Measurements from ENCODE around the gene MBP.

The MBP gene

DNA sequence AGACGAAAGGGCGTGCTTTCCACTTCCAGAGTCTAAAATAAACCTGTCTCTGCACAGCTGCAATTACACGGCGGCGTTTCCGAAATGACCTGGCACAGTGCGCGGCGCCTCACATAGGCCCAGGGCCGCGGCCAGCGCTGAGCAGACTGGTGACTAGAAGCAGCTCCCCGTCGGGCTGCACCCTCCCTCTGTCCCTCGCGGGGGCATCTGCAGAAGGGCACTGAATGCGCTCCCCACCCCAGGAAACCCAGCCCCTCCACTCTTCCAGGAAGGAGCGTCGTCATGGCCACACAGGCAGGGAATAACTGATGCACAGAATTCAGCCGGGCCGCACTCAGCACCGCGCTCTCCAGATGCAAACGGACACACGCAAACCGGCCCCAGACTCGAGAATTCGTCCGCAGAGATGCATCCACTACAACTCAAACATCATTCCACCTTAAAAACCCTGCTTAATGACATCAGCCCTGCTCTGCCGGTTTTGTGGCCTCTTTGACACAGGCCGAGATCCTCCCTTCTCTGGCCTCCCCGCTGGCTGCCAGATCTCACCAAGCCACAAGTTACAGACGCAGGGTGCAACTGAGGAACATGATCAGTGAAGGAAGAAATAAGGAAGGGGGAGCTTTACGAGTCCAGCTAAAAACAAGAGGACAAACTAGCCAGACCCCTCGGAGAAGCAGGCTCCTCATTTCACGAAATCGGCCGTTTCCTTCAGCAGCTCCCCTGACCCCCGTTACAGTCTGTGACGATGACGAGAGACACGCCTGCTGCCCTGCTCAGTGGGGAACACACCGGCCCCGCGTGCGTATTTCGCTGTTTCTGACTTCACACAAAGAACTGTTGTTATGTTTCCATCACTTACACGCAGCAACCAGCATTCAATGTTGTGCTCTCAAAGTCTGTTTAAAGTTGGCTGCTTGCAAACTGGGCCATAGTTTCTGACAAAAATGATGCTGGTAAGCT, 40.2 kb downstream of the MBP start:
- TF ChIP-seq, protein P1, sequence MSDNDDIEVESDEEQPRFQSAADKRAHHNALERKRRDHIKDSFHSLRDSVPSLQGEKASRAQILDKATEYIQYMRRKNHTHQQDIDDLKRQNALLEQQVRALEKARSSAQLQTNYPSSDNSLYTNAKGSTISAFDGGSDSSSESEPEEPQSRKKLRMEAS (IDR thresholded peaks at IDR 0.05; ENCODE audit: low read depth, low read length) = no peak
- TF ChIP-seq POLR2A (IDR thresholded peaks at IDR 0.05; ENCODE audit: extremely low read depth, insufficient read length) (no peak), MYC (IDR thresholded peaks at IDR 0.05; ENCODE audit: low read depth, low read length) (no peak)
- TF ChIP-seq, protein P2, sequence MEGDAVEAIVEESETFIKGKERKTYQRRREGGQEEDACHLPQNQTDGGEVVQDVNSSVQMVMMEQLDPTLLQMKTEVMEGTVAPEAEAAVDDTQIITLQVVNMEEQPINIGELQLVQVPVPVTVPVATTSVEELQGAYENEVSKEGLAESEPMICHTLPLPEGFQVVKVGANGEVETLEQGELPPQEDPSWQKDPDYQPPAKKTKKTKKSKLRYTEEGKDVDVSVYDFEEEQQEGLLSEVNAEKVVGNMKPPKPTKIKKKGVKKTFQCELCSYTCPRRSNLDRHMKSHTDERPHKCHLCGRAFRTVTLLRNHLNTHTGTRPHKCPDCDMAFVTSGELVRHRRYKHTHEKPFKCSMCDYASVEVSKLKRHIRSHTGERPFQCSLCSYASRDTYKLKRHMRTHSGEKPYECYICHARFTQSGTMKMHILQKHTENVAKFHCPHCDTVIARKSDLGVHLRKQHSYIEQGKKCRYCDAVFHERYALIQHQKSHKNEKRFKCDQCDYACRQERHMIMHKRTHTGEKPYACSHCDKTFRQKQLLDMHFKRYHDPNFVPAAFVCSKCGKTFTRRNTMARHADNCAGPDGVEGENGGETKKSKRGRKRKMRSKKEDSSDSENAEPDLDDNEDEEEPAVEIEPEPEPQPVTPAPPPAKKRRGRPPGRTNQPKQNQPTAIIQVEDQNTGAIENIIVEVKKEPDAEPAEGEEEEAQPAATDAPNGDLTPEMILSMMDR (IDR thresholded peaks at IDR 0.05; ENCODE audit: low read depth, low read length) = no peak
- DNase-seq (ENCODE audit: low read depth) = no peak
- H3K4me3 ChIP-seq (ENCODE audit: low read depth, low read length) = no peak overlapping the region

DNA sequence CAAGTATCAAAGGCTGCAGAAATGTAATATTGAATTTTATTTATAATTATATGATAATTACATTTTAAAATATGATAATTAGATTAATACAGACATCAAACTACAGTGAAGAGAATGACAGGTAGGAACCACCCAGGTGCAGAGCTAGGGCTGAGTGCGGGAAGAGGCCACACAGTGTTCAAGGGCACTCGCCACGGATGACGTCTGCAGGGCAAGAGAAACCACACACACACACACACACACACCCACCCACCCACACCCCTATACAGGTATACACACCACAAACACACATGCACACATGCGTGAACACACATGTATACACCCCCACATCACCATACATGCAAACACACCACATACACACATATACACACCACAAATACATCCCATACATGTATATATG, 41.2 kb downstream of the MBP start:
- no peak for DNase-seq (ENCODE audit: low read depth)
- no peak for TF ChIP-seq MYC (IDR thresholded peaks at IDR 0.05; ENCODE audit: low read depth, low read length)
- TF ChIP-seq, protein P1 (IDR thresholded peaks at IDR 0.05; ENCODE audit: low read depth, low read length) = no peak
- no peak for TF ChIP-seq POLR2A (IDR thresholded peaks at IDR 0.05; ENCODE audit: extremely low read depth, insufficient read length)
- TF ChIP-seq, protein P2 (IDR thresholded peaks at IDR 0.05; ENCODE audit: low read depth, low read length) = no peak
- H3K4me3 ChIP-seq (ENCODE audit: low read depth, low read length) = no peak overlapping the region

DNA sequence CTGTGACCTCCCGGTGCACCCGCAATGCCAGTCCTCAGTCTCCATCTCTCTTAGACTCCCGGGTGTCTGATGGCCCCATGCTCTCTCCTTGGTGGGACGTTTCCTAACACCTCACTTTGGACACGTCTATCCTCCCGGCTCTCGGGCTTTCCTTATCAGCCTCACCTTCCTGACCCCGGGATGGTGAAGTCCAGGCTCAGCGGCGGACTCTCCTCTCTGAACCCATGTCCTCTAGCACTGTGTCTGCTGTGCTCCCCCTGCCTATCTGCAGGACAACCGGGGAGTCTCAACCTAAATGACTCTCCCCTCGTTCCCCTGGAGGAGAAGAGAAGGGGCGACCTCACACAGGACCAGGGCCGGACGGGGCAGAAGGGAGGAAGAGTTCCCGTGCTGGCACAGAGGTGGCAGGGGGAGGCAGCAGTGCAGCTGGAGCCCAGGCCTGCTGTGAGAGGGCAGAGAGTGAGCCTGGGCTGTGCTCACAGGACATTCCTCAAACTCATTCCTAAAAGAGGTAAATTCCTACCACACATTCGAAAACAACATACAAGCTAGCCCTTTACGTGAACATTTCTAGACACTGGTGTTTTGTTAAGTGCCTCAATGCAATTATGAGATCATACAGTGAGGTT, 41.9 kb downstream of the MBP start:
- TF ChIP-seq, protein P2 (IDR thresholded peaks at IDR 0.05; ENCODE audit: low read depth, low read length) = no peak
- TF ChIP-seq, protein P1 (IDR thresholded peaks at IDR 0.05; ENCODE audit: low read depth, low read length) = no peak
- TF ChIP-seq POLR2A (IDR thresholded peaks at IDR 0.05; ENCODE audit: extremely low read depth, insufficient read length) (no peak), MYC (IDR thresholded peaks at IDR 0.05; ENCODE audit: low read depth, low read length) (no peak)
- DNase-seq (ENCODE audit: low read depth) = no peak
- H3K4me3 ChIP-seq (ENCODE audit: low read depth, low read length) = no peak overlapping the region

DNA sequence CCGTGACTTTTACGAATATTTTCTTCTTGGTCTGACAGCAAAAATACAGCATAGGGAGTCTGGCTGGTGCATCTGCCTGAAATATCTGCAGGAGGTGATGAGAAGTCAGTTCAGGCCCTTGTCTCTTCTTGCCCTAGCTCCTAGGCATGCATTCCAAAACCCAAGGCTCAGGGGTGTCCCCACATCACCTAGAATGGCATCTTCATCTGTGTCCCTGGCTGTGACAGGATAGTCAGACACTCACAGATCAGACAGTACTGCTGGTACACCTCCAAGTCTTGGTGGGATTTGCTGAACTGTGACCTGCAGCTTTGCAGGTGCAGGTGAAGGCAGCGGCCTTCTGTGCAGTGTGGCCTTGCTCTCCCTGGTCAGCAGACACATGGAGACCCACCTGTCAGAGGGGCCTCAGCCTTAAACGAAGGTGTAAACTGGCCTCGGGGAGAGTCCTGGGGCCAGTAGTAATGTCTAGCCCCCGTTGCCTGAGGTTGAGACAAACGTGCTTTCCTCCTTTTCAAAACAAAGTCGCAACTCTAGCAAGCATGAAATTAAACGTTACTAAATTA, 42.8 kb downstream of the MBP start:
- DNase-seq (ENCODE audit: low read depth) = no peak
- H3K4me3 ChIP-seq (ENCODE audit: low read depth, low read length) = no peak overlapping the region
- TF ChIP-seq POLR2A (IDR thresholded peaks at IDR 0.05; ENCODE audit: extremely low read depth, insufficient read length) = no peak
- TF ChIP-seq, protein P2 (IDR thresholded peaks at IDR 0.05; ENCODE audit: low read depth, low read length) = no peak
- TF ChIP-seq, protein P1 (IDR thresholded peaks at IDR 0.05; ENCODE audit: low read depth, low read length) = no peak
- no peak for TF ChIP-seq MYC (IDR thresholded peaks at IDR 0.05; ENCODE audit: low read depth, low read length)

DNA sequence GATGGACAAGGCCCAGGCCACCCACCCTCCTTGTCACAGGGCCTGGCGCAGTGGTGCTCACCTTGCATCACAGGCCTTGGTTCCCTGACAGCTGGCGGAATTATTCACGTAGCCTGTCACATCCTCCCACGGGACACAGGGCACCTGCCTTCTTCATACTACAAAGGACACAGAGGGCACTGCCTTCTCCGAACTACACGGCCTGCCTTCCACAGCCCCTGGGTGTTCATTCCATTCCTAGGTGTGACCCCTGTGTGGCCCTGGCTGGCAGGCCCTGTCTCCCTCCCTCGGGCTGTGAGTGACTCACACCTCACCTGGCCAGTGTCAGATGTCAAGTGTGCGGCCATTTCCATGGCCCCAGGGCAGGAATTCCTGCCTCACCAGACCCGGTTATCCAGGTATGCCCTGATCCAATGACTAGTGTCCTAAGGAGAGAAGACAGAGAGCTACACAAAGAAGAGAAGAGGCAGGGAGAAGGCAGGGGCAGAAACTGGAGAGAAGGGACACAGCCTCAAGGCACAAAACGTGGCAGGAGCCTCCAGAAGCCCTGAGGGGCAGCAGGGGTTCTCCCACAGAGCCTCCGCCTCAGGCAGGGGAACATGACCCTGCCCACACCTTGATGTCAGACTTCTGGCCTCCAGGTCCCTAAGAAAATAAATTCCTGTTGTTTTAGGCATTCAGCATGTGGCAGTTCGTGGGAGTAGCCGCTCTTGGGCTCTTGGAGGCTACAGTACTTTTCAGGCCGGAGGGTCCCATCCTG, 43.4 kb downstream of the MBP start:
- TF ChIP-seq, protein P1 (IDR thresholded peaks at IDR 0.05; ENCODE audit: low read depth, low read length) = no peak
- TF ChIP-seq, protein P2 (IDR thresholded peaks at IDR 0.05; ENCODE audit: low read depth, low read length) = no peak
- TF ChIP-seq MYC (IDR thresholded peaks at IDR 0.05; ENCODE audit: low read depth, low read length) = no peak
- no peak for TF ChIP-seq POLR2A (IDR thresholded peaks at IDR 0.05; ENCODE audit: extremely low read depth, insufficient read length)
- no peak overlapping the region for H3K4me3 ChIP-seq (ENCODE audit: low read depth, low read length)
- DNase-seq (ENCODE audit: low read depth) = no peak
